IMR-90 (cell line): Measurements from ENCODE around the gene LCN10.

ENCODE experiments used
- CEBPB ChIP-seq: IDR thresholded peaks from 2 replicates; pipeline ENCODE4 v1.6.1; 2012; ENCODE audit warnings: low read depth, low read length, improper control_type of control experiment
- CTCF ChIP-seq: conservative IDR thresholded peaks from 2 replicates; pipeline ENCODE4 v1.5.1; 2012; ENCODE audit warnings: mild to moderate bottlenecking, low read depth, low read length, improper control_type of control experiment
- ELK1 ChIP-seq: fragments of 150-350 bp; IDR thresholded peaks from 2 replicates; pipeline ENCODE4 v1.6.1; 2016; ENCODE audit warnings: low read depth, mild to moderate bottlenecking, low read length, moderate library complexity, borderline replicate concordance
- MAFK ChIP-seq: IDR thresholded peaks from 2 replicates; pipeline ENCODE4 v1.6.1; 2012; ENCODE audit warnings: low read depth, low read length, improper control_type of control experiment
- MAZ ChIP-seq: IDR thresholded peaks from 2 replicates; pipeline ENCODE4 v1.6.1; 2012; ENCODE audit warnings: low read depth, mild to moderate bottlenecking, low read length, improper control_type of control experiment, moderate library complexity, borderline replicate concordance
- POLR2A ChIP-seq: IDR thresholded peaks from 2 replicates; pipeline ENCODE4 v1.6.1; 2012; ENCODE audit warnings: mild to moderate bottlenecking, low read depth, low read length
- RAD21 ChIP-seq: IDR thresholded peaks from 2 replicates; pipeline ENCODE4 v1.6.1; 2012; ENCODE audit warnings: low read length, improper control_type of control experiment
- SMC3 ChIP-seq: fragments of 150-350 bp; IDR thresholded peaks from 2 replicates; pipeline ENCODE4 v1.6.1; 2016; ENCODE audit warnings: low read depth, mild to moderate bottlenecking, antibody characterized with exemption, low read length, moderate library complexity

GRCh38 chr9:136707011-136707410 lies 35.7 kb downstream of the LCN10 start:
- TF ChIP-seq CTCF (no peak), MAFK (no peak), POLR2A (no peak), MAZ (no peak), CEBPB (no peak), RAD21 (no peak), SMC3 (no peak), ELK1 (no peak)
